Fibroblast of pulmonary artery (primary cell): ENCODE data around the gene PLCH2.

Experiments used
- DNase-seq: peaks from one replicate; pipeline ENCODE4 v3.0.0-alpha.2; 2010; ENCODE audit warnings: low read depth
- H3K4me3 ChIP-seq: replicated peaks from 2 replicates; pipeline ENCODE4 v1.5.1; 2011; ENCODE audit warnings: low read depth, mild to moderate bottlenecking, control low read depth, low read length, moderate library complexity
- CTCF ChIP-seq: IDR thresholded peaks from 2 replicates; pipeline ENCODE4 v1.5.1; 2011; ENCODE audit warnings: mild to moderate bottlenecking, control low read depth, low read length, inconsistent platforms; ENCODE audit errors: missing control alignments

PLCH2 gene

GRCh38 chr1:2476061-2476999, at the start of gene PLCH2:
Gene PLCH2, plus strand, starts transcription at chr1:2476289. Its CDS starts 300 bp downstream, at chr1:2476589.
- no peak within 1 kb of the TSS for H3K4me3 ChIP-seq
- no peak for TF ChIP-seq CTCF
- DNase-seq: no peak

- DNase-seq: no peak
These were observed 49.5 kb upstream of the PLCH2 start for GRCh38 chr1:2426540-2426939.

GRCh38 chr1:2427051-2427450, 49.0 kb upstream of the PLCH2 start:
- TF ChIP-seq CTCF: no peak
- no peak overlapping the region for H3K4me3 ChIP-seq

More at GRCh38 chr1:2426540-2426939, 49.5 kb upstream of the PLCH2 start:
- H3K4me3 ChIP-seq: no peak overlapping the region
- TF ChIP-seq CTCF: no peak

GRCh38 chr1:2427976-2428375, 48.1 kb upstream of the PLCH2 start:
- no peak for TF ChIP-seq CTCF
- H3K4me3 ChIP-seq: no peak overlapping the region
- DNase-seq: no peak

More at GRCh38 chr1:2427051-2427450, 49.0 kb upstream of the PLCH2 start:
- DNase-seq: no peak

GRCh38 chr1:2428490-2428889, 47.6 kb upstream of the PLCH2 start:
- no peak for TF ChIP-seq CTCF
- no peak for DNase-seq
- no peak overlapping the region for H3K4me3 ChIP-seq

- H3K4me3 ChIP-seq: no peak overlapping the region
- TF ChIP-seq CTCF: peak; percentile 24
- DNase-seq: no peak
These were observed 46.1 kb upstream of the PLCH2 start for GRCh38 chr1:2429780-2430591.
